ENCODE measurements around the gene PTPRG.

DNA sequence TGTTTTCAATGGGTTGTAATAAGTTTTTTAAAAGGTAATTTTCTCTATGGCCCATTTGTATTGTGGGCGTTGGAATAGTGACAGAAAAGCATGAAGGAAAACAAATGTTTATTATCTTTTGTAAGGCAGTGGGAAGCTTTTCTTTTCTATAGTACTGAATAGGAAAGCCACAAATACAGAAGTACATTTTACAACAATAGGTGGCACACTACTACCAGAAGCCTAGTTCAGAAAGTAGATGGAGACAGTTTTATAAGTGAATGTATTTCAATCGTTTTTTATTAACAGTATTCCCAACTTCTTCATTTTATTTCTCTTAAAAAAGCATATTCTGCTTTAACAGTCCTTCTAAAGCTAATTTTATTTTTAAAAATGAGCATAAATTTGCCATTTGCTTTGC is 296.7 kb downstream of the PTPRG start:
- TF ChIP-seq POLR2AphosphoS5 (IDR thresholded peaks at IDR 0.05) (no peak), POLR2A (IDR thresholded peaks at IDR 0.05; ENCODE audit: low read depth) (no peak), EP300 (IDR thresholded peaks at IDR 0.05) (no peak)
- TF ChIP-seq, protein P1, sequence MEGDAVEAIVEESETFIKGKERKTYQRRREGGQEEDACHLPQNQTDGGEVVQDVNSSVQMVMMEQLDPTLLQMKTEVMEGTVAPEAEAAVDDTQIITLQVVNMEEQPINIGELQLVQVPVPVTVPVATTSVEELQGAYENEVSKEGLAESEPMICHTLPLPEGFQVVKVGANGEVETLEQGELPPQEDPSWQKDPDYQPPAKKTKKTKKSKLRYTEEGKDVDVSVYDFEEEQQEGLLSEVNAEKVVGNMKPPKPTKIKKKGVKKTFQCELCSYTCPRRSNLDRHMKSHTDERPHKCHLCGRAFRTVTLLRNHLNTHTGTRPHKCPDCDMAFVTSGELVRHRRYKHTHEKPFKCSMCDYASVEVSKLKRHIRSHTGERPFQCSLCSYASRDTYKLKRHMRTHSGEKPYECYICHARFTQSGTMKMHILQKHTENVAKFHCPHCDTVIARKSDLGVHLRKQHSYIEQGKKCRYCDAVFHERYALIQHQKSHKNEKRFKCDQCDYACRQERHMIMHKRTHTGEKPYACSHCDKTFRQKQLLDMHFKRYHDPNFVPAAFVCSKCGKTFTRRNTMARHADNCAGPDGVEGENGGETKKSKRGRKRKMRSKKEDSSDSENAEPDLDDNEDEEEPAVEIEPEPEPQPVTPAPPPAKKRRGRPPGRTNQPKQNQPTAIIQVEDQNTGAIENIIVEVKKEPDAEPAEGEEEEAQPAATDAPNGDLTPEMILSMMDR (IDR thresholded peaks at IDR 0.05): peak; percentile 52 to 62 (median 54)

All from esophagus muscularis mucosa (tissue), 4 donors.